ENCODE data around the gene ZRANB3. TPM values are rescaled to one million over a fixed set of nuclear protein-coding genes. Genes with fewer than 3 reads are reported as not detected.

Gene ZRANB3
- total RNA-seq, 3 donors from 2014 or later = 4.9 to 7.3 (median 5.0) TPM

- ATAC-seq (no peak), DNase-seq (no peak)
- intact Hi-C loops (cut with DNase I, micrococcal nuclease) = no loop called here
- no peak for TF ChIP-seq CTCF (IDR thresholded peaks at IDR 0.05)
- Histone ChIP-seq H3K4me1 (ENCODE audit: low read depth) (no peaks in the 10 kb centered on the region), H3K4me3 (no peak overlapping the region), H3K9me3 (peaks cover 17% of the 10 kb centered on the region), H3K36me3 (ENCODE audit: low read depth) (no peaks in the 10 kb centered on the region)
These were observed 388.7 kb downstream of the ZRANB3 start for GRCh38 chr2:135142323-135142722.

- ATAC-seq = no peak
- DNase-seq = no peak
- H3K36me3 ChIP-seq (ENCODE audit: low read depth) = peaks cover 7% of the 10 kb centered on the region
- no peak overlapping the region for H3K4me3 ChIP-seq
- H3K4me1 ChIP-seq (ENCODE audit: low read depth) = no peaks in the 10 kb centered on the region
- TF ChIP-seq CTCF (IDR thresholded peaks at IDR 0.05) = no peak
- intact Hi-C loops (cut with DNase I, micrococcal nuclease) = no loop called here
- peaks cover 17% of the 10 kb centered on the region for H3K9me3 ChIP-seq
These were observed 390.4 kb downstream of the ZRANB3 start for GRCh38 chr2:135140606-135141005.

GRCh38 chr2:135132314-135132713 is 398.7 kb downstream of the ZRANB3 start:
- no peak for TF ChIP-seq CTCF (IDR thresholded peaks at IDR 0.05)
- DNase-seq = no peak
- intact Hi-C loops (cut with DNase I, micrococcal nuclease) = no loop called here
- ATAC-seq = no peak
- H3K9me3 ChIP-seq = no peaks in the 10 kb centered on the region
- H3K36me3 ChIP-seq (ENCODE audit: low read depth) = peaks cover 15% of the 10 kb centered on the region
- no peaks in the 10 kb centered on the region for H3K4me1 ChIP-seq (ENCODE audit: low read depth)
- no peak overlapping the region for H3K4me3 ChIP-seq

GRCh38 chr2:135130751-135131150 is 400.3 kb downstream of the ZRANB3 start:
- Histone ChIP-seq H3K36me3 (ENCODE audit: low read depth) (peaks cover 12% of the 10 kb centered on the region), H3K4me3 (no peak overlapping the region), H3K9me3 (no peaks in the 10 kb centered on the region), H3K4me1 (ENCODE audit: low read depth) (no peaks in the 10 kb centered on the region)
- DNase-seq = no peak
- ATAC-seq = no peak
- no peak for TF ChIP-seq CTCF (IDR thresholded peaks at IDR 0.05)
- intact Hi-C loops (cut with DNase I, micrococcal nuclease) = no loop called here

GRCh38 chr2:135125940-135126339 is 405.1 kb downstream of the ZRANB3 start:
- ATAC-seq (no peak), DNase-seq (no peak)
- no peak for TF ChIP-seq CTCF (IDR thresholded peaks at IDR 0.05)
- Histone ChIP-seq H3K4me1 (ENCODE audit: low read depth) (no peaks in the 10 kb centered on the region), H3K9me3 (no peaks in the 10 kb centered on the region), H3K4me3 (no peak overlapping the region), H3K36me3 (ENCODE audit: low read depth) (peaks cover 12% of the 10 kb centered on the region)
- intact Hi-C loops (cut with DNase I, micrococcal nuclease) = no loop called here

Measured in mucosa of descending colon (tissue), 3 donors.